Activated T-cell treated with anti-CD3 and anti-CD28 coated beads, Interleukin-2, amount 50 U/mL, for 72 hours (primary cell): ENCODE results near the gene RASSF5. TPM values are rescaled to one million over a fixed set of nuclear protein-coding genes. Genes with fewer than 3 reads are reported as not detected.
A peak's percentile ranks its signal among the peaks of the same experiment; 100 is the strongest.

Source experiments
- ATAC-seq, 2 donors: fragments of 150-1000 bp; cut with Tn5 transposase; replicated peaks in 1 of 2; 2 replicates each; pipeline ENCODE4 v1.10.0; 2021; ENCODE audit warnings: moderate library complexity in 2 of 2, mild to moderate bottlenecking in 1 of 2
- DNase-seq, 2 donors: peaks; one replicate each; pipeline ENCODE4 v3.0.0; 2021 to 2022; ENCODE audit warnings: mixed read lengths in 1 of 2
- H3K27ac Mint-ChIP-seq: one replicate; pipeline ENCODE4 v1.8.0; 2022; ENCODE audit warnings: mild to moderate bottlenecking, moderate library complexity, mixed read lengths
- H3K27me3 Mint-ChIP-seq: one replicate; pipeline ENCODE4 v1.8.0; 2022; ENCODE audit warnings: low read depth, mixed read lengths
- H3K36me3 Mint-ChIP-seq, 2 donors: one replicate each; pipeline ENCODE4 v1.8.0; 2022; ENCODE audit warnings: mixed read lengths in 2 of 2, mild to moderate bottlenecking in 1 of 2; ENCODE audit not compliant: insufficient read depth in 2 of 2
- H3K4me1 Mint-ChIP-seq: one replicate; pipeline ENCODE4 v1.8.0; 2022; ENCODE audit warnings: low read depth, mixed read lengths
- H3K4me3 Mint-ChIP-seq, 2 donors: one replicate each; pipeline ENCODE4 v1.8.0; 2022; ENCODE audit warnings: mild to moderate bottlenecking in 2 of 2, mixed read lengths in 2 of 2, moderate library complexity in 2 of 2
- H3K9me3 Mint-ChIP-seq, 2 donors: one replicate each; pipeline ENCODE4 v1.8.0; 2022; ENCODE audit warnings: mixed read lengths in 2 of 2
- total RNA-seq, 2 donors: library from RNA; stranded (reverse); gene quantifications; one replicate each; pipeline ENCODE4 v1.2.3, GENCODE V29; 2022

Gene RASSF5
- total RNA-seq, 2 donors from 2014 or later, result 227 to 240 TPM

DNA sequence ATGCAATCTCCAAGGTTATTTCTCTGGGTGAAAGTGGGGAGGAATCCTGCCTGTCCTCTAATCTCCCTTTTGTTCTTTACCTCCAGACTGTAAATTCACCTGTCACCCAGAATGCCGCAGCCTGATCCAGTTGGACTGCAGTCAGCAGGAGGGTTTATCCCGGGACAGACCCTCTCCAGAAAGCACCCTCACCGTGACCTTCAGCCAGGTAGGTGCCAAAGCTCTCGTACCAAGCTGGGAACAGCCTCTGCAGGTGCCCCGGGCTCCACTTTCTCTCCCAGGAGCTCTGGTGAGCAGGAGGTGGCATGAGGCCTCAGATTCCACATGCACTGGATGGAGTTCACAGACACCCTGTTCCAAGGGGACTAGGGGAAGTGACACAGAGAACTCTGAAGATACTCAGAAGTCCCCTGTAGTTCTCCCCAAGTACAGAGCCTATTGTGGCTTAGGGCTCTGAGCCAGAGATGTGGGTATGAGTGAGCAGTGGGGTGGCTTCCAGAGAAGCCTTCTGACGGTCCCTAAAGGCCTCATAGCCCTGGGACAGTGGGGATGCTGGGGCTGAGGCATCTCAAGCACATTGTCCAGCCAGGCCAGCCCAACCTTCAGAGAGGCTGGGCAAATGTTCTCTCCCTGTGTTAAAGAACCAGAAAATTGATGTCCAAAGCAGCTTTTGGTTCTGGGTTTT, 30.9 kb downstream of the RASSF5 start:
- Mint-ChIP-seq H3K4me3 (no peak overlapping the region), H3K4me1 (peaks cover 14% of the 10 kb centered on the region), H3K27me3 (no peaks in the 10 kb centered on the region), H3K27ac (no peak overlapping the region), H3K36me3 (no peaks in the 10 kb centered on the region), H3K9me3 (no peaks in the 10 kb centered on the region)
- DNase-seq (peak in 1 of 2 donors; percentile 10), ATAC-seq (peak; percentile 29 to 73)

DNA sequence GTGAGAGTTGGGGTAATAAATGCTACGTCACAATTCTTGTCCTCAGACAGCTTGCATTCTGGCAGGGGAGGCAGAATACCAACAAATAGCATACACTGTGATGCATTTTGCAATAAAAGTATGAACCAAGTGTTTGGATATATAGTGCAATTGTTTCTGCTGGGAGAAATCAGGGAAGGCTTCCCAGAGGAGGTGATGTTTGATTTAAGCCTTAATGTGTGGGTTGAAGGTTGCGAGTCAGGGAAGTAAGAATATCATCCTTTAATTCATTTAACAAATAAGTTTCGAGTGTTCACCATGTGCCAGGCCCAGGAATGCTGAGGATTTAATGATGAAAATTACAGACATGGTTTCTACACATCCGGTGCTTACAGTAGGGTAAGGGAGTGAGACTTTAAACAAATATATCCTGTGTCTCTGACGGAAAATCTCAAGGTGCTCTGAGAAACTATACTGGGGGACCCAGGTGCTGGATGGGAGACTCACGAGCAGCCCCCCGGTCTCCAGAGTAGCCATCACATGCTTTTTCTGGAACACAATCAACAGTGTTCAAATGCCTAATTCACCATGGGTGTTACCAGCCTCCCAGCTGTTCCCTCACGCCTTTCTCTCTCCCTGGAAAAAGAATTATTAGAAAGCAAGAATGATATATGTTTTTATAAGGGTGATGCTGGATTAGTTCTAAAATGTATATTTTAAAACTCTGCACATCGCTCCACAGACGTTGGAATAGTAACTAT, 31.7 kb downstream of the RASSF5 start:
- no peak for DNase-seq
- Mint-ChIP-seq H3K27me3 (no peaks in the 10 kb centered on the region), H3K4me3 (no peak overlapping the region), H3K9me3 (no peaks in the 10 kb centered on the region), H3K36me3 (no peaks in the 10 kb centered on the region), H3K27ac (no peak overlapping the region), H3K4me1 (peaks cover 14% of the 10 kb centered on the region)
- ATAC-seq, result no peak

DNA sequence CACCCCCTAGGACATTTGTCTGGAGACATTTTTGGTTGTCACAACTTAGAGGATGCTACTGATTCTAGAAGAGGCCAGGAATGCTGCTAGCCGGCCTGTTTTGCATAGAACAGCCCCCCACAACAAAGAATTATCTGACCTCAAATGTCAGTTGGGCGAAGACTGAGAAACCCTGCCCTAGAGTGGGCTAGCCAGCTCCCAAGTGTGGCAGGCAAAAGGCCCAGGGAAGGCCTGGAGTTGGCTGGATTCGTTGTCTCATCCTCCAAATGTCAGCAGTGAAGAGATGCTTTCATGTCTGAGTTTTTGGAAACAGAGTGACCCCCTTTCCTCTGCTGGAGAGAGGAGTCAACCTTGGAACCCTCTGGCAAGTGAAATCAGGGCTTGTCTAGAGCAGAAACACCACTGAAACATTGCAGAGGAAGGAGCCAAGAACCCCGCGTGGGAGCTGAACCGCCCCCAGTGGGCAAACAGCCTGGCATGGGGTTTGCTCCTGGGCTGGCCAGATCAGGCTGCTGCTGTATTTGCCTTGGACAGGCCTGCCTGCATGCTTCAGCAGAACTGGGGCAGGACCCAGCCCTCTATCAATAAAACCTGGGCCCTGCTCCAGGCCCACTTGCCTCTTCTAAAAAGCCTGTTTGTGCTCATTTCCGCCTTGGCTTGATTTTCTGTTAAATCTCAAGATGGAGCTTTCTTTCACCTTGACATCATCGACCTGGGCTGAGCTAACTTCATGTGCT, 32.9 kb downstream of the RASSF5 start:
- no peaks in the 10 kb centered on the region for H3K9me3 Mint-ChIP-seq
- no peak for DNase-seq
- peaks cover 21% of the 10 kb centered on the region for H3K4me1 Mint-ChIP-seq
- no peak for ATAC-seq
- no peak overlapping the region for H3K4me3 Mint-ChIP-seq
- H3K27me3 Mint-ChIP-seq, result no peaks in the 10 kb centered on the region
- H3K36me3 Mint-ChIP-seq, result no peaks in the 10 kb centered on the region
- peak overlapping the region; percentile 6 for H3K27ac Mint-ChIP-seq

DNA sequence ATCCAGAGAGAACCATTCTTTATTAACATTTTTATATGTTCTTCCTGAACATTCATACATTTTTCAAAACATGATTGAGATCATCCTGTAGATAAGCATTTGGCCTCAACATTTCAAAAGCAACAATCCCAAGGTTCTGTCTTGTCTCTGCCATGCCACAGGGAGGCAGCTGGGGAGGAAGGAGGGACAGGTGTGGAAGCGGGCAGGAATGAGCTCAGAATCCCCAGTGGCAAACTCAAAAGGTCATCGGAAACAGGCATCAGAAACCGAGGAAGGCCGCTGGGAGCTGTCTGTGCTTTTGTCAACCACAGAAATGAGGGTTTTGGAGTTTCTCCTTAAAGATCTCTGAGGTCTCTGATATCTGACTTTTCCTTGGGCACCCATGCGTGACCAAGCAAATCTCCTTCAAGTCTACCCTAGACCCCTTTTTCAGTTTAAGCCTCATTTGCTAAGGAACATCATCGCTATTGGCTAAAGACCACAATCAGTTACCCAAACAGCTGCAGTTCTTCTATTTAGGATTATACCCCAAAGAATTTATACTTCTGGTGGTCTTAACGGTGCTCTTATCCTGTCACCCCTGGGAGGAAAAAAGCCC, 34.0 kb downstream of the RASSF5 start:
- no peak for DNase-seq
- no peaks in the 10 kb centered on the region for H3K36me3 Mint-ChIP-seq
- H3K27ac Mint-ChIP-seq, result no peak overlapping the region
- no peak overlapping the region for H3K4me3 Mint-ChIP-seq
- peaks cover 32% of the 10 kb centered on the region for H3K4me1 Mint-ChIP-seq
- no peak for ATAC-seq
- H3K27me3 Mint-ChIP-seq, result no peaks in the 10 kb centered on the region
- no peaks in the 10 kb centered on the region for H3K9me3 Mint-ChIP-seq

DNA sequence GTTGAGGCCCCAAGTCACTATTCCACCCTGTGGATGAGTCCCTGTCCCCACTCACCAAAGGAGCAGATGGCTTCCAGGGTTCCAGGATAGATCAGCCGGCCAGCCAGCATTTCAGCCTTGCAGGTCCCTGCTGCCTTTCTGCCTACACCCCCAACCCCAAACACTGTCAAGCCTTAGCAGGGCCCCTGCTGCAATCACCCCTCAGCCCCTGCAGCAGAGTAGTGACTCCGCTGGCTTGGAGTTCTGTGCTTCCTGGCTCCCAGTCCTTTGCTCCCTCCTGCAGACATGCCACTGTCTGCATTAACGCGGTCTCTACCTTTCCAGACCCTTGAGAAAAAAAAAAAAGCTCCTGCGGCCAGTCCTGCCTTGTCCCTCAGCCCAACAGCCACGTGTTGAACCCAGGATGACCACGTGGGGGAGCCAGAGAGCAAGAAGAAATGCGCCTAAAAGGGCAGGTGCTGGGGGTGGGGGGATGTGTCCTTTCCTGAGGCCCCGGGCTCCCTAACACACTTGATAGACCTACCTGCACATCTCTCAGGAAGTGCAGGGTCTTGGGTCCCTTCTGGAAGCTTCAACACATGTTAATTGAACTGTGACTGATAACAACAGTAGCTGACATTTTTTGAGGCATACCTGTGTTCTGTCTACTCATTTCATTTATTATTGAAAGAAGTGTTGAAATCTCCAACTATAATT, 37.4 kb downstream of the RASSF5 start:
- ATAC-seq (peak; percentile 83 to 86), DNase-seq (peak; percentile 83 to 87)
- Mint-ChIP-seq H3K4me1 (peaks cover 33% of the 10 kb centered on the region), H3K9me3 (no peaks in the 10 kb centered on the region), H3K36me3 (no peaks in the 10 kb centered on the region), H3K27ac (peak overlapping the region; percentile 38), H3K4me3 (peak overlapping the region in 1 of 2 donors; percentile 14), H3K27me3 (no peaks in the 10 kb centered on the region)

DNA sequence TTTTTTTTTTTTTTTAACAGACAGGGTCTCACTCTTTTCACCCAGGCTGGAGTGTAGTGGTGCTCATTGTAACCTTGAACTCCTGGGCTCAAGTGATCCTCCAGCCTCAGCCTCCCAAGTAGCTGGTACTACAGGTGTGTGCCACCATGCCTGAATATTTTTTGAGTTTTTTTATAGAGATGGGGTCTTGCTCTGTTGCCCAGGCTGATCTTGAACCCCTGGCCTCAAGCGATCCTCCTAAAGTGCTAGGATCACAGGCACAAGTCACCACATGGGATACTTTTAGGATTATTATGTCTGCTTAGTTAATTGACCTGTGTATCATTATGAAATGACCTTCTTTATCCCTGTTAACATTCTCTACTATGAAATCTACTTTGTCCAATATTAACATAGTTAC, 38.0 kb downstream of the RASSF5 start:
- DNase-seq, result no peak
- no peaks in the 10 kb centered on the region for H3K36me3 Mint-ChIP-seq
- peak overlapping the region; percentile 1 for H3K27ac Mint-ChIP-seq

DNA sequence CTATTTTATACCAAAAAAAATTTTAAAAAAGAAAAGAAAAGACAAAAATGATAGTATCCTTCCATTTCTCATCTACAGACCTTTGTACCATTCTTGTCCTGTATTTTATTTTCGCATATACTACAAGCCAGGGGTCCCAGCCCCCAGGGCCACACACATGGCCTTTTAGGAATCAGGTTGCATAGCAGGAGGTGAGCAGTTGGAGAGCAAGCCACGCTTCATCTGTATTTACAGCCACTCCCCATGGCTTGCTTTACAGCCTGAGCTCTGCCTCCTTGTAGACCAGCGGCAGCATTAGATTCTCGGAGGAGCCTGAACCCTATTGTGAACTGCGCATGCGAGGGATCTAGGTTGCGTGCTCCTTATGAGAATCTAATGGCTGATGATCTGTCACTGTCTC, 39.8 kb downstream of the RASSF5 start:
- ATAC-seq (no peak), DNase-seq (no peak)
- peaks cover 1% of the 10 kb centered on the region in 2 donors for H3K36me3 Mint-ChIP-seq
- H3K27ac Mint-ChIP-seq, result no peak overlapping the region
- H3K9me3 Mint-ChIP-seq, result no peaks in the 10 kb centered on the region
- H3K27me3 Mint-ChIP-seq, result no peaks in the 10 kb centered on the region
- no peak overlapping the region for H3K4me3 Mint-ChIP-seq
- H3K4me1 Mint-ChIP-seq, result peaks cover 37% of the 10 kb centered on the region

More for the DNA sequence above, 38.0 kb downstream of the RASSF5 start:
- Mint-ChIP-seq H3K9me3 (no peaks in the 10 kb centered on the region), H3K27me3 (no peaks in the 10 kb centered on the region), H3K4me1 (peaks cover 33% of the 10 kb centered on the region), H3K4me3 (no peak overlapping the region)
- peak; percentile 19 to 31 for ATAC-seq

DNA sequence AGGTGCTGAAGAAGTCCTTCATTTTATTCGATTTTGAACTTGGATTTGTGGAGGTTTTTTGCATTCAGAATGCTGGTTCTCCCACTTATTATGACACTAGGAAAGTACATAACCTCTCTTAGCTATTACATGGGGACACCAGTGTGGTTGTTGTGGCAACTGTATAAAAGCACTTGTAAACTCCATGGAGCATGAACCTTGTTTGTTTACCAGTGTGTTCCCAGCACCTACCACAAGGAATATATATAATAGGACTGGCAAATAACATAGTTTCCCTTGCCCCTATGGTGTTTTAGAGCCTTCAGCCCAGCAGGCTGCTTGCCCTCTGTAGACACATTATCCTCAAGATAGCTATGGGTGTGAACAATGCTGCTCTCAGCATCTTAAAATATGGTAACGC, 43.1 kb downstream of the RASSF5 start:
- H3K4me3 Mint-ChIP-seq, result no peak overlapping the region
- DNase-seq (no peak), ATAC-seq (no peak)
- no peaks in the 10 kb centered on the region for H3K27me3 Mint-ChIP-seq
- peaks cover 58% of the 10 kb centered on the region for H3K4me1 Mint-ChIP-seq
- H3K27ac Mint-ChIP-seq, result no peak overlapping the region
- H3K9me3 Mint-ChIP-seq, result no peaks in the 10 kb centered on the region
- H3K36me3 Mint-ChIP-seq, result peaks cover 2% of the 10 kb centered on the region in 2 donors

DNA sequence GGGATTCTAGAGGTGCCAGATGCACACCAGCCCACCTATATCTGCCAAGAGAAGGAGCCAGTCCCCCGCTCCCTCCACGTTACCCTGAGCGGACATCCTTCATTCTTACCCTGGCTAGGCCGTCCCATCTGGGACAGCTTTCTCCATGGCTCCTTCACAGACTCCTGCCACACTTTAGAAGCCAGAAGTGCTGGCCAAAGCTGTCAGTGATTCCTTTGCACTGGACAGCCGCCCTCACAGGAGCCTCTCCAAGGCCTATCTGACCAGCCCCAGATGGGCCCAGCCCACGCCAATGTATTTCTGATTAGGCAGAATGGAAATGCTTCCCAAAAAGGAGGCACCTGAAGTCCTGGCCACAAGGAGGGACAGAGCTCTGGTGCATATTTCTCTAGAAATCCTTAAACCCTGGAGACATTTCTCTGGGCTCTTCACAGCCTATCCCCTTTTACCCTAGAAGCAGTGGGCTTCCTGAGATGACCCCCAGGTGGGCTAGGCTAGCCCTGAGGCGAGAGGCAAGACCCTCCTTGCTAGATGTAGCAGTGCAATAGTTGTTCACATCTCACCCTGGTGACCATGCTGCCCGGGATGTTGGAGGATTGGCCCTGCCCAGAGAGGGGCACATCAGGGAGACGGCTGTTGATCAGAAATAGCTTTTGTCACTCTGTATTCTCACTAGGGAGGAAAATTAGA, 44.1 kb downstream of the RASSF5 start:
- Mint-ChIP-seq H3K4me3 (peak overlapping the region; percentile 94 to 95), H3K36me3 (peaks cover 2% of the 10 kb centered on the region in 2 donors), H3K9me3 (no peaks in the 10 kb centered on the region), H3K27me3 (no peaks in the 10 kb centered on the region), H3K4me1 (peaks cover 58% of the 10 kb centered on the region), H3K27ac (peak overlapping the region; percentile 92)
- no peak for ATAC-seq
- no peak for DNase-seq

DNA sequence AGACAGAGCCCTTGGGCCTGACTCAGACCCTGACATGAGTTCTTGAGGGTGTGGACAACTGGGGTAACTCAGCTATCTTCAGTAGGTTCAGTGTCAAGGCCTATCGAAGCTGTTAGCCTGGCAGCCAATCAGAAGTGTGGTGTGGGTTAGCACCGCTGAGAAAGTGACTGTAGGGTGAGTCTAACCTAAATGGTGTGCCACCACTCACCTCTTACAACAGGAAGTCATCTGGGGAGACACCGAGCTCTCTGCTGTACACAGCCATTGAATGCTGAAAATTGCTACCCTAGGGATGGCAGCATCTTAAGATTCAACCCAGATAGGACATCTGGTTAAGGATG, 44.6 kb downstream of the RASSF5 start:
- DNase-seq (peak; percentile 81 to 86), ATAC-seq (peak; percentile 86)
- peaks cover 60% of the 10 kb centered on the region for H3K4me1 Mint-ChIP-seq
- no peaks in the 10 kb centered on the region for H3K27me3 Mint-ChIP-seq
- peak overlapping the region; percentile 94 to 95 for H3K4me3 Mint-ChIP-seq
- peak overlapping the region; percentile 92 for H3K27ac Mint-ChIP-seq
- peaks cover 2% of the 10 kb centered on the region in 2 donors for H3K36me3 Mint-ChIP-seq
- H3K9me3 Mint-ChIP-seq, result no peaks in the 10 kb centered on the region

DNA sequence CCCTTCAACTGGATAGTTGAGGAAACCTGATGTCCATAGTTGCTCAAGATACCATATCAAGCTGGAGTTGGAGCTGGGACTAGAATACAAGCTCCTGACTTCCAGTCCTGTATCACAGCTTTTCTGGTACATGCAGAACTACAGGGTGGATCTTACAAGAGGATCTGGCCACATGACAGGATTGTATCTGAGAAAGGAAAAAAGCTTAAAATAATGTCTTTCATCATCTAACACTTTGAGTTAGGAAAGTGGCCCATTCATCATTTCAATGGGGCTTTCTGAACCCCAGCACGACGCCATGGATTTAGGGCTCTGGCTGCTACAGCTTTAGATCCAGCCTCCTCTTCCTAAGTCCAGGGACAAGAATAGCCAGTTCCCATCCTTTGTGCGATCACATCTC, 46.9 kb downstream of the RASSF5 start:
- H3K4me3 Mint-ChIP-seq, result no peak overlapping the region
- no peaks in the 10 kb centered on the region for H3K27me3 Mint-ChIP-seq
- H3K27ac Mint-ChIP-seq, result no peak overlapping the region
- ATAC-seq, result no peak
- H3K36me3 Mint-ChIP-seq, result peaks cover 12 to 15% of the 10 kb centered on the region in 2 donors
- DNase-seq, result no peak
- no peaks in the 10 kb centered on the region for H3K9me3 Mint-ChIP-seq
- H3K4me1 Mint-ChIP-seq, result peaks cover 54% of the 10 kb centered on the region
